ENCODE data around the gene ZNF804A.

ZNF804A gene

GRCh38 chr2:184923751-184924150 is 325.4 kb downstream of the ZNF804A start:
- in situ Hi-C loops (cut with HindIII; ENCODE audit: low sequenced_read_pairs) = no loop called here

GRCh38 chr2:184927040-184927439 is 328.7 kb downstream of the ZNF804A start:
- in situ Hi-C loops (cut with HindIII; ENCODE audit: low sequenced_read_pairs) = no loop called here

- in situ Hi-C loops (cut with HindIII; ENCODE audit: low sequenced_read_pairs) = no loop called here
Observed at GRCh38 chr2:184936761-184937160, 338.4 kb downstream of the ZNF804A start.

- in situ Hi-C loops (cut with HindIII; ENCODE audit: low sequenced_read_pairs) = no loop called here
Observed at GRCh38 chr2:184938221-184938985, 340.1 kb downstream of the ZNF804A start.

GRCh38 chr2:184945326-184945725 is 347.0 kb downstream of the ZNF804A start:
- in situ Hi-C loops (cut with HindIII; ENCODE audit: low sequenced_read_pairs) = no loop called here

- in situ Hi-C loops (cut with HindIII; ENCODE audit: low sequenced_read_pairs) = no loop called here
Observed at GRCh38 chr2:184945824-184946223, 347.5 kb downstream of the ZNF804A start.

- in situ Hi-C loops (cut with HindIII; ENCODE audit: low sequenced_read_pairs) = no loop called here
Observed at GRCh38 chr2:184956856-184957255, 358.5 kb downstream of the ZNF804A start.

- in situ Hi-C loops (cut with HindIII; ENCODE audit: low sequenced_read_pairs) = no loop called here
Observed at GRCh38 chr2:184971546-184972068, 373.3 kb downstream of the ZNF804A start.

All from DLD1 (cell line).